Stimulated activated CD4-positive, alpha-beta T cell treated with anti-CD3 and anti-CD28 coated beads, Interleukin-2, amount 100 ng/mL, for 48 hours (primary cell): Measurements from ENCODE around the gene ERMP1.

ENCODE experiments used
- DNase-seq, 2 donors: peaks; one replicate each; pipeline ENCODE4 v3.0.0-alpha.2; 2020

The ERMP1 gene

GRCh38 chr9:5854063-5854790, 21.3 kb upstream of the ERMP1 start:
- DNase-seq: no peak

GRCh38 chr9:5853617-5854016, 20.7 kb upstream of the ERMP1 start:
- DNase-seq: no peak

- no peak for DNase-seq
Observed at GRCh38 chr9:5852987-5853386, 20.1 kb upstream of the ERMP1 start.

- DNase-seq: peak in 1 of 2 donors; percentile 27
Observed at GRCh38 chr9:5851445-5851844, 18.5 kb upstream of the ERMP1 start.

- no peak for DNase-seq
Observed at GRCh38 chr9:5850724-5851122, 17.8 kb upstream of the ERMP1 start.

- DNase-seq: no peak
Observed at GRCh38 chr9:5848372-5848882, 15.5 kb upstream of the ERMP1 start.

GRCh38 chr9:5846501-5846921, 13.6 kb upstream of the ERMP1 start:
- no peak for DNase-seq

- DNase-seq: no peak
Observed at GRCh38 chr9:5846096-5846495, 13.2 kb upstream of the ERMP1 start.

GRCh38 chr9:5845157-5845531, 12.2 kb upstream of the ERMP1 start:
- DNase-seq: no peak

GRCh38 chr9:5843794-5844471, 11.0 kb upstream of the ERMP1 start:
- no peak for DNase-seq

- no peak for DNase-seq
Observed at GRCh38 chr9:5842929-5843793, 10.2 kb upstream of the ERMP1 start.

- DNase-seq: peak; percentile 28 to 49
Observed at GRCh38 chr9:5841771-5842573, 9.1 kb upstream of the ERMP1 start.

- no peak for DNase-seq
Observed at GRCh38 chr9:5840788-5841187, 7.9 kb upstream of the ERMP1 start.

- DNase-seq: no peak
Observed at GRCh38 chr9:5839572-5839902, 6.6 kb upstream of the ERMP1 start.

GRCh38 chr9:5838884-5839571, 6.1 kb upstream of the ERMP1 start:
- no peak for DNase-seq

GRCh38 chr9:5835808-5836207, 2.9 kb upstream of the ERMP1 start:
- no peak for DNase-seq

- no peak for DNase-seq
Observed at GRCh38 chr9:5834214-5834613, 1.3 kb upstream of the ERMP1 start.

GRCh38 chr9:5832071-5832537, 813 bp downstream of the ERMP1 start:
- DNase-seq: no peak

- DNase-seq: no peak
Observed at GRCh38 chr9:5825895-5826622, 6.9 kb downstream of the ERMP1 start.

GRCh38 chr9:5825223-5825622, 7.7 kb downstream of the ERMP1 start:
- no peak for DNase-seq

GRCh38 chr9:5820425-5820824, 12.5 kb downstream of the ERMP1 start:
- no peak for DNase-seq
